SIG-M5 treated with dmso at 0.1 percent for 504 hours (cell line): Measurements from ENCODE around the gene SELENOV.
A peak's percentile ranks its signal among the peaks of the same experiment; 100 is the strongest.
"Not testable (repeated sequence)": the region's sequence is repeated elsewhere in the genome, so short reads cannot be mapped to it uniquely, and the experiment has no call there.

Source experiments
- DNase-seq: peaks from one replicate; lab custom pipeline; 2025; ENCODE audit not compliant: unreplicated experiment; lab: John Stamatoyannopoulos, UW

SELENOV gene

GRCh38 chr19:39514840-39515550 is at the start of gene SELENOV:
Gene SELENOV (plus strand): TSS chr19:39515139. CDS start chr19:39515213, 74 bp downstream.
- no peak for DNase-seq

GRCh38 chr19:39465956-39466747 is 48.8 kb upstream of the SELENOV start:
- DNase-seq, result no peak

GRCh38 chr19:39467941-39468340 is 47.0 kb upstream of the SELENOV start:
- DNase-seq, result no peak

GRCh38 chr19:39469036-39469435 is 45.9 kb upstream of the SELENOV start:
- DNase-seq, result no peak

- DNase-seq, result no peak
Observed at GRCh38 chr19:39469567-39469966, 45.4 kb upstream of the SELENOV start.

GRCh38 chr19:39470724-39471339 is 44.1 kb upstream of the SELENOV start:
- no peak for DNase-seq

- no peak for DNase-seq
Observed at GRCh38 chr19:39471756-39472536, 43.0 kb upstream of the SELENOV start.

- DNase-seq, result no peak
Observed at GRCh38 chr19:39472746-39473442, 42.0 kb upstream of the SELENOV start.

- no peak for DNase-seq
Observed at GRCh38 chr19:39473443-39473960, 41.4 kb upstream of the SELENOV start.

GRCh38 chr19:39474139-39474620 is 40.8 kb upstream of the SELENOV start:
- DNase-seq, result peak; percentile 3

GRCh38 chr19:39475748-39476147 is 39.2 kb upstream of the SELENOV start:
- no peak for DNase-seq

GRCh38 chr19:39479319-39479801 is 35.6 kb upstream of the SELENOV start:
- DNase-seq, result not testable (repeated sequence)

GRCh38 chr19:39479916-39480315 is 35.0 kb upstream of the SELENOV start:
- no peak for DNase-seq

- peak; percentile 94 for DNase-seq
Observed at GRCh38 chr19:39480337-39481228, 34.4 kb upstream of the SELENOV start, which contains the start of gene TIMM50. Gene TIMM50 (plus strand): TSS chr19:39480838. CDS start chr19:39480854, 16 bp downstream.

GRCh38 chr19:39481229-39481545 is 33.8 kb upstream of the SELENOV start:
- DNase-seq, result no peak

- DNase-seq, result no peak
Observed at GRCh38 chr19:39481676-39482075, 33.3 kb upstream of the SELENOV start.

- DNase-seq, result no peak
Observed at GRCh38 chr19:39483141-39483540, 31.8 kb upstream of the SELENOV start.

GRCh38 chr19:39489756-39490155 is 25.2 kb upstream of the SELENOV start:
- no peak for DNase-seq

- no peak for DNase-seq
Observed at GRCh38 chr19:39492225-39492624, 22.7 kb upstream of the SELENOV start.
